GM15510 (cell line): ENCODE results near the gene SLC51B.

Experiments
- POLR2A ChIP-seq: IDR thresholded peaks from 3 replicates; pipeline ENCODE4 v1.6.1; 2011; ENCODE audit warnings: borderline replicate concordance; ENCODE audit not compliant: insufficient read length; ENCODE audit errors: extremely low read depth

SLC51B gene

DNA sequence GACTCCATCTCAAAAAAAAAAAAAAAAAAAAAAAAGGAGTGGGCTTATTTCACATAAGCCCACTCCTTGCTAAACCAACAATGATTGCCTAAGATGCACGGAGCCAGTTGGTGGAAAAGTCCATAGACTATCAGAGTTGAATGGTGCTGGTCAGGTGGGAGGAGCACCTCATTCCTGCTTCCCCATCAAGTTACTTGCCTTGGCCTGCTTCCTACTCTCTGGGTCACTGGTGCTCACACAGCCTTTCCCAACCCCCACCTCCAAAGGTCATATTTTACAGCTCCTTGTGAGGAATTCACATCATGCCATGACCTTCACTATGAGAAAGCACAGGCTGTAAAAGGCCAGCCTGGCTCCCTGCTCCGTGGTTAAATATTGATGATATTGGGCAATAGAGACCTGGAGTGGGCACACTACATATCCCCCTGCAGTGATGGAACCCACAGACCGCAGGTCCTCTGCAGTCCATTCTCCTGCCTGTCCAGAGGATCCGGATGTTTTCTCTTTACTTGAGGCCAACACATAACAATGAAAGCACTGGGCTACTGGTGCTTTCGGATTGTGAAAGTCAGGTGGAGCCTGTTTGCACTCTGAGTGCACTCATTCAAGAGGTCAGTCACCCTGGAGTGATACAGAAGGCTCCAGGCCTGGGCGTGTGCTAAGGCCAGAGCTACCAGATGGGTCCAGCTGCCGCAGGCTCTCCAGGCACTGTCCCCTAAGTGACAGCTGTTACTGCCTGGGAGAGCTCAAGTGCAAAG, at the start of gene SLC51B:
Gene SLC51B (plus strand): TSS at position 664 of the 758 bp plus-strand sequence. CDS start 4,618 bp downstream, outside the sequence.
- TF ChIP-seq POLR2A = no peak

DNA sequence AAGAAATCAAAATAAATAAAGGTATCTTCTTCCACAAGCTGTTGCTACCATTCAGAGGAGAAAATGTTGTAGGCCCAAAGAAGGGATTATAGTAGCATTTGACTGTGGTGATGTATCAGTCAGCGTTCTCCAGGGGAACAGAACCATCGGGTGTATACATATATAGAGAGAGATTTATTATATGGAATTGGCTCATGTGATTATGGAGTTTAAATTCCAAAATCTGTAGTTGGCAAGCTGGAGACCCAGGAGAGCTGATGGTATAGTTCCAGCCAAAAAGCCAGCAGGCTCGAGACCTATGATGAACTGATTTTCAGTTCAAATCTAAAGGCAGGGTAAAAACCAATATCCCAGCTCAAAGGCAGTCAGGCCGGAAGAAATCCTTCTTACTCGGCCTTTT, 48.1 kb upstream of the SLC51B start:
- TF ChIP-seq POLR2A = no peak

DNA sequence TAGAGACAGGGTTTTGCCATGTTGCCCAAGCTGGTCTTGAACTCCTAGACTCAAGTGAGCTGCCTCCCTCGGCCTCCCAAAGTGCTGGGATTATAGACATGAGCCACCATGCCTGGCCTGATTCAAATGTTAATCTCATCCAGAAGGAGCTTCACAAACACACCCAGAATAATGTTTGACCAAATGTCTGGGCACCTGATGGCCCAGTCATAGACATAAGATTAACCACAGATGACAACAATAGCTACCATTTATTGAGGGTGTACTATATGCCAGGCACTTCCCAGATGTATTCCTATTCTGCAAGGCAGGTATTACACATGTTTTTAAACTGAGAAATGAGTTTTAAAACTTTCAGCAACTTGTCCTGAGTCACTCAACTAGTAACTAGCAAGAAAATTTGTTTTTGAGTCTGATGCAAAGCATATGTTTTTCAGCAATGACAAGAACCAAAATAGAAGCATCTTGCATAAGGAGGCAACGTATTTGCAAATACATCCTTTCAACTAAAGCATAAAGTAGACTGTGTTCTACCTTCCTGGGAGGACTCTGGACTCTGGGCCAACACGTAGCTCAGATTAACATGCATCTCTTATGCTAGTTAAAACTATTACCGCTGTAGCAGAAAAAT, 47.3 kb upstream of the SLC51B start:
- TF ChIP-seq POLR2A = no peak

DNA sequence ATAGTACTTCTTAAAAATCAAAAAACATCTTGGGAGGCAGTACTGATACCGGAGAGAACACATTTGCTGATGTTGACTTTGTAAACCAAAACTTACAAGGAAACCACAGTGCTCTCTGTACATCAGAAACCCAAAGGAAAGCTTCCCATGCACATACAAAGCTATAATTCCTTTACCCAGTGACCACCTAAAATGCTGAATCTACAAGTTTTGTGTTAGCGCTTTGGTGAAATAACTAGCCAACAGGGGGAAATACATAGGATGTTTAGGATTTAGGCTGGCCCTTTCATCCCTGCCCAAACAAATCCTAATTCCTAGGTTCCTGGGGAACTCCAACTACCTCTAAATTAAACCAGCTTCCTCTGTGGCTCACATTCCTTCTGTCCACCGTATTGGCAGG, 40.2 kb upstream of the SLC51B start:
- no peak for TF ChIP-seq POLR2A

DNA sequence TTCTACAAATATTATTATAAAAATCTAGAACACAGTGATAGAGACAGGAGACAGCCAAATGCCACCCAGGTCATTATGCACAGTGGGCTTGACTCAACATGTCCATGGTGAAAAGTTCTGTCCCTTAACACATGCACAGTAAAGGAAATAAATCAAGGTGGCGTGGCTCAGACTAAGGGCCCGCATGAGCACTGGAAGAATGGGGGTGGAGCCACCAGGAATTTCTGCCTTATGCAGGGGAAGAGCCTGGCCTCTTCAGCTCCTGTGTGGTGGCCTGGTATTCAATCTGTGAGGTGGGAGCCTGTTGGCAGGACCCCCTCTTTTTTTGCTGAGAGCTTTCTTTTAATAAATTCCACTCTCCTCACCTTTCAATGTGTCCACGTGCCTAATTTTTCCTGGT, 38.3 kb upstream of the SLC51B start:
- no peak for TF ChIP-seq POLR2A

DNA sequence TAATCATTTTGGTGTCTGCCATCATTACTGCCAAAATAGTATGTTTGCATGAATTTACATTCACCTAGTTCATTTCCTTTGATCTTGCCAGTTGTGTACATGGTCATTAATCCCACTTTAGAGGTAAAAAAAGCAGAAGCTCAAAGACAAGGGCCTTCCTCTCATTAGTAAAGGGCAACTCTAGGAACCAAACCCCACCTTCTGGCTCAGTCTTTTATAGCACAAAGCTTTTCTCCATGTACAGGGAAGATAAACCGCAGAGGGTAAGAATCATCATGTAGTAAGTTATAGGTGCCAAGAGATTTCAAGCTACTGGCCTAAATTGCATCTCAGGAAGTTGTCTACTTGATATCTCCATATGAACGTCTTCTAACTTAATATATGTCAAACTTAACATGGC, 36.2 kb upstream of the SLC51B start:
- no peak for TF ChIP-seq POLR2A

DNA sequence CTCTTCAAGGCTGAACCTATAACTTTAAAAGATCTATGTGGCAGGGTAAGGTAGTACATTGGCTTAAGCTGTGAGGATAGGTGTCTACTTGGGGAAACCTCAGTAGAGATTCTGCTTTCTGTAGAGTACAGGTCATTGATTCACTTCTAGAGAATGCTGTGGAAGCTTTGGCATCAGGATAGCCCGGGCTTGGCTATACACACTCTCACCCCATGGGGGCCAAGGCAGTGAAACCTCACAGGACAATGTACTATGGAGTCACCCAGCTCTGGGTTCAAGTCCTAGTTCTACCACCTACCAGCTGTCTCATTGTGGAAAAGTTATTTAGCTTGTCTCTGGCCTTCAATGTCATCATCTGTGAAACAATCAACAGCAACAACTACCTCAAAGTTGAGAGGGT, 24.8 kb upstream of the SLC51B start:
- no peak for TF ChIP-seq POLR2A

DNA sequence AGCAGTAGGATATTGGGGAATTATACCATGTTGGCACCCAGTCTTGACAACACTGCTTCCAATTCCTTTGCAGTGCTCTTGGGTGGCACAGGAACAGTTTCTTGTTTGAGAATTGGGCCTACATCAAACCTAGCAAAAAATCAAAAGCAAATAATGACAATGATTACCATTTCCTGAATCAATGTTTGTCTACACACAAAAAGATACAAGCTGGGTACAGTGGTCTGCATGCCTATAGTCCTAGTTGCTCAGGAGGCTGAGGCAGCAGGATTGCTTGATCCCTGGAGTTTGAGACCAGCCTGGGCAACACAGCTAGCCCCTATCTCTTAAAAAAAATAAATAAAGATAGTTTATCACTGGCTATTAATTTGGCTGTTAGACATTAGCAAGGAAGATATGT, 23.7 kb upstream of the SLC51B start:
- no peak for TF ChIP-seq POLR2A

DNA sequence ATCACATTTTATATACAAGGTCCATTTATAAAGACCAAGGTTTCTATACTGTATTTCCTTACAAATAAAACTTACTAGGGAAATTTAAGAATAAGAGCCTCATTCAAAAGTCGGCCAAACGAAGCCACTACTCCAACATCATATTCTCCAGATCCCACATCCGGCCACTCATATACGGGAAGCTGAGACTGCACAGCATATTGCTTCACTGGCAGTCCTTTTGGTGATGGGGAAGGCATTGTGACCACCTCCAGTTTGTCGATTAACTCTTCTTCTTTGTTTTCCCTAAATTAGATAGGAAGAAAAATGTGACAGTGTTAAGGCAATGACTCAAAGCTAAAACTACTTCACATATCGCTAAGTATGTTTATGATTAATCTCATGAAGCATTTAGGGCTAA, 18.4 kb upstream of the SLC51B start:
- no peak for TF ChIP-seq POLR2A

DNA sequence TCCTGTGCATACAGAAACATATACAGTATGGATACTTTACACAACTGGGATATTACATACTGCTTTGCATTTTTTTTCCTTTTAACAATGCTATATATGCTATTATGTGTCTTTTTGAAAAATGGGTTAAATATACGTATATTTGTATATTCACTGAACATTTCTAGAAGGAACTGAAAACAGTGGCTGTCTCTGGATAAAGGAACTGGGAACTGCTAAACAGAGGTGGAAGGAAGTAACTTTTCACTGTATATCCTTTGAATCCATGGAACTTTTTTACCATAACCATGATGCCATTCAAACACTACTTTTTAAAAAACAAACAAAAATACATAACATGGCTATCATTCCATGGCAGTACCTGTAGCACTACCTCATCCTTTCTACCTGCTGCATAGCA, 17.6 kb upstream of the SLC51B start:
- TF ChIP-seq POLR2A = no peak

DNA sequence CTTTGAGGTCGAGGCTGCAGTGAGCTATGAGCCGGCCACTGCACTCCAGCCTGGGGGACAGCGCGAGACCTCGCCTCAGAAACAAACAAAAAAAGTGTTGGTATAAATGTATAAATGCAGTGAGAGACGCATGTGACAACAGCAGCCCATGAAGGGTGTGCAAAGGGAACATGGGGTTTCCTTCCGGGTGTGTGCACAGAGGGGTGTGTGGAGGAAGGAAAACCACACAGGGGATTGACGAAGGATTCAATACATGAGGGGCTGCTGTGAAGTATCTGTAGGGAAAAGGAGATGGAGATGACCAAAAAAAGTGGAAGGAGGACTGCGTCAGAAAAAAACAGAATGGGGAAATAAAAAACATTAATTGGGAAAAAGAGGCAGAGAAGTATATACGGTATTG, 16.8 kb upstream of the SLC51B start:
- TF ChIP-seq POLR2A = no peak

DNA sequence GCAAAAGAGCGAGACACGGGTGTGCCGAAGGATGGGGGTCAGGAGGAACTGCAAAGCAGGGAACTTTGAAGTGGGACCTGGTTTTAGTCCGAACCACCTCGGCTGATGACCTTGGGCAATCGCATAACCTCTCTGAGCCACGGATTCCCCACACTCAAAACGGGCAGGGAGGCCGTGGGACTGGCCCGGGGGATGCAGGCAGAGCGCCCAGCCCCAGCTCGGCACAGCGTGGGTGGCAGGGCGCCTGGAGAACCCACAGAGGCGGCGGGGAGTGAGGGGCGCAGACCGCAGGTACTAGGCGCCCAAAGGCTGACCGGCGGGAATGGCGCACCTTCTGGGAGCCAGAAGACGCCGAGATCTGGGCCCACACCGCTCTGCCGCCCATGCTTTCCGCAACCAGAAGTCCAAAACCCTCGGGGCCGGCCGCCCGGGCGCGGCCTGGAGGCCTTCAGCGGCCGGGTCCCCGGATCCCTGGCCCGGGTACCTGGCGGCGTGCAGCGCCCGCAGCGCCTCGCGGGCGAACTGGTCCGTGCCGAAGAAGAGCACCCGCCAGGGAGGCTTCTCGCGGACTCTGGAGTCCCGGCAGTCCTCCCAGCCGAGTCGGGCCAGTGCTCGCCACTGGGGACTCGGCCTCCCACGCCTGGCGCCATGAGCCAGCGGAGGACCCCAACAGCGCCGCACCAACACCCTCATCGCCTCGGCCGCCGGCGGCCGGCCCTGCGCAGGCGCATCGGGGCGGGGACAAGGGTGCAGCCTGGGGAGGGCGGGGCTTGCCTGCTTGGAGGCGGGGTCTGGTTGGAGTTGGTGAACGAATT, 16.1 kb upstream of the SLC51B start, which contains the start of gene MTFMT:
Gene MTFMT (minus strand): TSS at position 719 of the 815 bp plus-strand sequence. CDS start 26 bp downstream, at position 693.
- TF ChIP-seq POLR2A = peak; percentile 96

DNA sequence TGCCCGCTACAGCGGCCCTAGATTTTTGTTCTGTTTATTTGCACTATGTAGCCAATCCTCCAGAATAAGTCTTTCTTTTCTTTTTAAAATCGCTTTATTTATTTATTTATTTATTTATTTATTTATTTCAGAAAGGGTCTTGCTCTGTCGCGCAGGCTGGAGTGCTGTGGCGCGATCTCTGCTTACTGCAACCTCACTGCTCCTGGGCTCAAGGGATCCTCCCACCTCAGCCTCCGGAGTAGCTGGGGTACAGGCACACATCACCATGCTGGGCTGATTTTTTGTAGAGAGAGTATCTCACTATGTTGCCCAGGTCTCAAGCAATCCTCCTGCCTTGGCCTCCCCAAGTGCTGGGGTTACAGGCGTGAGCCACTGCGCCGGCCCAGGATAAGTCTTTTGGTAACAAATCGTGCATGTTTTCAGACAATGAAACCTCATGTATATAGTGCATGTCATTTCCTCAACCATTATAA, 15.4 kb upstream of the SLC51B start:
- TF ChIP-seq POLR2A = no peak

DNA sequence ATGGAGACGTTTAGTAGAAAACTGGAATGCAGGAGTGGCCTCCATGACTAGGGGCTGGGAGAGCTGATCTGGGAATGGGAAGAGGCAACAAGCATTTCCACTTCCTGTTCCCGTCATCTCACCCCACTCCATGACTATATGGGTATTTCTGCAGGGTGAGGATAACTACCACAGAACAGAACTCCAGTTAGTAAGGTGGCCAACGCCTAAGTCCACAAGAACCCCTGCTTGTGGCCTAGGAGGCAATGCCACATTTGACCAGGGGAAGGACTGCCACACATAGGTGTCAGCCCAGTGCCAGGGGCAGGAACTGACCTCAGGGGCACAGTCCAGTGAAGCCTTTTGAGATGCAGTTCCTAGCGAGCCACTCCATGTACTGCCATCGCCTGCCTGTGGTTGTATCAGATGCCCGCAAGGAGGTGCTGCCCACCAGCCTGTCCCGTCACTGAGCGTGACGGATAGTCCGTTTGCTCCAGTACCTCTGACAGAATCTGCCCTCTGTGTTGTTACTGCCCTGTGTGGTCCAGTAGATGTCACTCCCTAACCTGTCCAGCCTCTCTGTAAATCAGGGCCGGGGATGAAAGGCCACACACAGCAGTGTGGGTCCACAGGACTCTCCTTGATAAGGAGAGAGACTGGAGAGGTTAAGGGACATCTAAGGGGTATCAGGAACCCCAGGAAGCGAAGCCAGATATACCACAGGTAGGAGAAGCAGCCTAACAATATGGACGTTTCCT, 12.2 kb upstream of the SLC51B start:
- no peak for TF ChIP-seq POLR2A

DNA sequence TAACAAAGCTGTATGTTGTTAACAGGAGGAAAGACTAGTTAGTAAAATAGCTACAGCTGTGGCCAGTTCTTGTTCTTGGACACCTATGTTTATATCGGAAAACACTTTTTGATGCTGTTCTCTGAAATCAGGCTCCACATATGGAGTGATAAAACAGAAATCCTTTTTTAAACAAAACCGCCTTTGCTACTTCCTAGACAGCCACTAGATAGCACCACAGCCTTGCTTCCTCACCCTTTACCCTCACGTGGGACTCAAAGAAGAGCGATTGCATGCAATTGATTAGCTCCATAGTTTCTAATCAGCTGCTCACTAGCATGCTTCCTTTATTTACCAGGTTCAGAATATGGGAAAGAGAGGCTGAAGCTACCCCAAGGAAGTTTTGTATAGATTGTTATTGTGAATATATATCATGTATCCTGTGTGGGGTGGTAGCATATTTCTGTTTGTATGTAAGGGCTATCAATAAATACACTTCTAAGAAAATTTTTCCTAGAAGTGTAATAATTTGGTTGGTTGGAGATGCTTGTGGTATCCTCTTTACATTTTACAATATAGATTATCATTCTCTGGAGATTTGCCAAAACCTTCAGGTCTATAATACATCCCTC, 11.4 kb upstream of the SLC51B start:
- TF ChIP-seq POLR2A = no peak

DNA sequence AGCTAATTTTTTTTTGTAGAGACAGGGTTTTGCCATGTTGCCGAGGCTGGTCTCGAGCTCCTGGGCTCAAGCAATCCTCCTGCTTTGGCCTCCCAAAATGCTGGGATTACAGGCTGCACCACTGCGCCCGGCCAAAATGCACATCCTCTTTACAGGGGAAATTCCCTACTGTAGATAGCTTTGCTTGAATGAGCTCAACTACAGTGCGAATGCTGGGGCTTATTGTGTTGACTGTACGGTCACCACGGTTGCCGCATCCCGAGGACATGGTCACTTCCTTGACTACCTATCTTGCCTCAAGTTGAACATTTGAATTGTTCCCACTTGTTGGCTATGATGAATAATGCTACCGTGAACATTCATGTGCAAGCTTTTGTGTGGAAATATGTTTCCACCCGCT, 10.5 kb upstream of the SLC51B start:
- TF ChIP-seq POLR2A = no peak
